Activated CD4-positive, alpha-beta T cell treated with anti-CD3 and anti-CD28 coated beads for 48 hours (primary cell): ENCODE results near the gene NXPH3.

Experiments
- DNase-seq: peaks from one replicate; pipeline ENCODE4 v3.0.0-alpha.2; 2020

Gene NXPH3

DNA sequence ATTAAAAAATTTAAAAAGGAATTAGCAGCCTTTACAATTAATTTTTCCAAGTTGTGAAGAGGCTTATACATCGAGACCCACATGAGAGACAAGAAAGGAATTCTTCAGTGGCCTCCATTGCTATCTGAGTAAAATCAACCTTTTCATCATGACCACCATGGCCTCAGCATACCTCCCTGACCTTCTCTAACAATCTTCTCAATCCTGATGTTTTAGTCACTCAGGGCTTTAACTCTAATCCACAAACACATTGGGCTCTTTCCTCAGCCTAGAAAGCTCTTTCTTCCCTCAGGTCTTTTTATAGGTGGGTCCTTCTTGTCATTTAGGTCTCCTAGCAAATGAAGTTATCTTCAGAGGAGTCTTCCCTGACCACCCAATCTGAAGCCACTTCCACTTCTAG is 55.8 kb downstream of the NXPH3 start:
- no peak for DNase-seq
